Stimulated activated CD8-positive, alpha-beta memory T cell treated with anti-CD3 and anti-CD28 coated beads, Interleukin-12 subunit alpha, Interleukin-12 subunit beta, amount 100 ng/mL, for 1 hour (primary cell): ENCODE data around the gene ATP2B2.

Source experiments
- DNase-seq: peaks from one replicate; pipeline ENCODE4 v3.0.0-alpha.2; 2020; ENCODE audit warnings: low read depth

ATP2B2 gene

DNA sequence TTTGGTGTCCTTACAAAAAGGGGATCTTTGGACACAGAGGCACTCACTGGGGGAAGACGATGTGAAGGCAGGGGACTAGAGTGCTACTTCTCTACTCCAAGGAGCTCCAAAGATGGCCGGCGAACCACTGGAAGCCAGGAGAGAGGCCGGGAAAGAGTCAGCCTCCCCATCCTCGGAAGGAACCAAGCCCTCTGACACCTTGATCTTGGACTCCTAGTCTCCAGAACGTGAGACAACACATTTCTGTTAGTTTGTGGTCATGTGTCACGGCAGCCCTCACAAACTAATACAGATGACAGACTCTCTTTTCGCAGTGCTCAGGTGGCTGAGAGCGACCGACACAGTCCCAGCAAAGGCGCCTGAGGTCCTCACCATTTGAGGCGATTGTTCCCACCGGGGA lies 24.4 kb upstream of the ATP2B2 start:
- no peak for DNase-seq

DNA sequence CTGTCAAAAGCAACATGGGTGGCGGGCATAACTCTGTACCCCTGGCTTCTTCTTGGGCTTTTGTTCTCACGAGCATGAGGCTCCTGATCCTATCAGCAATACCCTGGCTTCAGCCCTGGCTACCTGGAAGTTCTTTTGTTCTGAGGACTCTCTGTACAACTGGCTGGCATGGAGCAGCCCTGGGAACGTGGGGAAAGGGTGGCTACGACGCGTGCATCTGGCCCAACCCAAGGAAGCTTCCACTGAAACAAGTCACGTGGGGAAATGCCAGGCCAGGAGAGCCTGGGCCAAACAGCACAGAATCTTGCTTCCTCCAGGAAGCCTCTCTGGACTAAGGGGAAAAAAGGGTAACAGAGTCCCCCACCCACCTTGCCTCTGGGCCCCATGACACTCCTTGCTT lies 22.7 kb upstream of the ATP2B2 start:
- no peak for DNase-seq

DNA sequence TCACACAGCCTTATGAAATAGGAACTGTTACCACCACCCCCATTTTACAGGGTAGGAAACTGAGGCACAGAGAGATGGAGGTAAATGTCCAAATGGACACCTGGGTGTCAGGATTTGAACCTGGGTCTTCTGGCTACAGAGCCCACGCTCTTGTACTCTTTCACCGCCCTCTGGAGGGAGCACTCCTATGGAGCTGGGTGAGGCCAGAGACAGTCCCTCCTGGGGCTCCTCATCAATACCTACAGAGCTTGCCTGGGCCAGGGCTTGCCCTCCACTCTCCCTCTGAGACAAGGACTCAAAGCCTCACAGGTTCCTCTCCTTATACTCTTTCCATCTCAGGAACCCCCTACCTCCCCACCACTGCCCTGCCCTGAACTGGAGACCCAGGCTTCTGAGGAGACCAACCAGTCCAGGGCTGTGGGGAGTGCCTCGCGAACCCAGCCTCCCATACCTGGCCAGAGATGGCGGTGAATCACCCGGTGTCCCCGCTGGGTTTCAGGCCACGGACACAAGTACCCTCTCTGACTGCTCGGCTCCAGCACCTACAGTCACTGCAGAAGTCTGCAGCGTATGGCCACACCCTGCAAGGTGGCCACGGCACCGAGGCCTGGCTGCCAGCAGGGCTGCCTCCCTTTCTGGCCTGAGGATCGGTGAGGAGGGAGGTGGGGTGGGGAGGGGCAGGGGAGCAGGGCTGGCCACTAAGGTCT lies 22.1 kb upstream of the ATP2B2 start:
- DNase-seq, result no peak

DNA sequence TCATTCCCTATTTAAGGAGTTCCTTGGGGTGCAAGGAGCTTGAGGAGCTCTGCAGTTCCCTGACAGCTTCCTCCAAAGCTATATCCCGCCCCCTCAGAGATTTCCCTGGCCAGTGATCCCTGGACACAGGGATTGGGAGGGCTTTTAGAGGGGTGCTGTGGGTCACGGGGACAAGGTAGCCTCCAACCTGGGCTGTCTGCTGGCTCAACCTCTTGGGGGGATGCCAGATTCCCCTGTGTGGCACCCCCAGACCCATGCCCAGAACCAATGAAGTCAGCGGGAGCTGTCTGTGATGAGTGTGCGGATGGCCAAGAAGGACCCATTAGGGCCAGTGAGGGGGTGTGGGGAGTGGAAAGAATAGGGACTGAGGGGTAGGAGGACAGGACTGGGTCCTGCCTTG lies 21.0 kb upstream of the ATP2B2 start:
- DNase-seq, result no peak

DNA sequence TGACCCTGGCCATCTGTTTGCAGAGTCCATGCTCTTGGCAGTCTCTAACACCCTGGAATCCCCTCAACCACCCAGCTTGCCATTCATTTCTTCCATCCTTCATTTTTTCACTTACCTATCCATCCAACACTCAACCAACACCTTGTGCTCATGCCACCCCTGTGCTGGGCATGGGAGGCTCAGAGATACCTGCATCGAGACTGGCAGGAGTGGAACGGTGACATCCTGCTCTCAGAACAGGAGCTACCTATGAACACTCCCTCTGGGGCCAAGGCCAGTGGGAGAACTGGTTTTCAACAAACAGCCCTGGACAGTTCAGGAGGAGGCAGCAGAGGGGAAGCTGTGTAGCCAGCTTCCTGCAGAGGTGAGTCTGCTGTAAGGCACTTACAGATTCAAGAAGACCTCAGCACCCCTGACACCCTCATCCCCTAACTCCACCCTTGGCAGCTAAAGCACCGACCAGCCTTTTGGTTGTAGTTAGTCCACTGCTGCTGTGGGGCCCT lies 19.5 kb upstream of the ATP2B2 start:
- no peak for DNase-seq

DNA sequence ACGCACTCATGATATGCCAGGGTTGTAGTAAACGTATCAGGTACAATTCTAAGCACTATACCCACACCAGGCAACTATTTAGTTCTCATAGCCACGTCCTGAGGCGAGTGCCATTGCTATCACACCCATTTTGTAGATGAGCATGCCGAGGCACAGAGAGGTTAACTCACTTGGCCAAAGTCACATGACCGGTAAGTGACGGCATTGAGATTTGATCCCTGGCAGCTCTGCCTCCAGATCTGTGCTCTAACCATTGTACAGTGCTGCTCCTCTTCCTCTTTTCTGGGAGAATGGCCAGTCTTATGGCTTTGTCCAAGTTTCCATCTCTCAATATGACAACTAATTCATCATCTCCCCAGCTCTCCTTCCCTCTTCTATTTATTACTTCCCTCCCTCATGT lies 18.9 kb upstream of the ATP2B2 start:
- DNase-seq, result no peak

DNA sequence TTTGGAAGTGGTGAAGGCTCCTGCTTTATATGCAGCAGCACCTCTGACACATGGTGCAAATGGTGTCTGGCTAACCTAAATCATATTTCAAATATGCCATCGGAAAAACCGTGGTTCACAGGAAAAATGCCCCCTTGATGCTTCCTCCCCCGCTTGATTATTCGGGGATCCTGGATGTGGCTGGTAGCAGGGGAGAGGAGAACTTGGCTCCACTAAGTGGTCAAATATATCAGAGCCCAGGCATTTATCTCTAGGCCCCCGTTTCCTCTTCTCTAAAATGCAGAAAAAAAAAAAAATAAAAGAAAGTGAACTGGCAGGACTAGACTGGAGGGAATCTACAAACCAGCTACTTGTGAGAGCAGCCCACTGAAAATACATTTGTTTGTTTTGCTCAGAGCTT lies 18.2 kb upstream of the ATP2B2 start:
- no peak for DNase-seq

DNA sequence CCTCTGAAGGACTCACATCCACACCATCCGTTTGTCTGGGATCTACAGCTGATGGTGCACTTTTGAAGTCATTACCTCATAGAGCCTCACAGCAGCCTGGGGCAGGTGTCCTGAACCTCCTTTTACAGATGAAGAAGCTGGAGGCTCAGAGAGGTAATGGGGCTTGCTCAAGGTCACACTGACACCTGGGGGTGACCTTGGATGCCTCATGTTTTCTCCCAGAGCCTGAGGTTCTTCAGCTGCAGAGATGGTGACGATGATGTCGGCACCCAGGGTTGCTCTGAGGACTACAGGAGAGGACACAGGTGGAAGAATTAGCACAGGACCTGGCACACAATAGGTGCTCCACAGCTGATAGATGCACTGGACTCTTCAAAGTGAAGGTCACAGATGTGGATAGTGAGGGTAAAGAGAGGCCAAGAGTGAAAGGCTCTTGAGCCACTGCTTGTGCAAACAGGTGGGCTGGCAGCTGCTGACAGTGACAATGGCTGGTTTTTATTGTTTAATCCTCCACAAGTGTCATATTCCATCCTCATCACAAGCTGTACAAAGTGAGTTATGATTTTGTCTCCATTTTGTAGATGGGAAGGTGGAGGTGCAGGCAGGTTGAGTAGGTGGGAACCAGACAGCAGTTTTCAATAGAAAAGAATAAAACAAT lies 17.4 kb upstream of the ATP2B2 start:
- DNase-seq, result no peak

- no peak for DNase-seq
These were observed 16.5 kb upstream of the ATP2B2 start for GRCh38 chr3:10521772-10522441.

DNA sequence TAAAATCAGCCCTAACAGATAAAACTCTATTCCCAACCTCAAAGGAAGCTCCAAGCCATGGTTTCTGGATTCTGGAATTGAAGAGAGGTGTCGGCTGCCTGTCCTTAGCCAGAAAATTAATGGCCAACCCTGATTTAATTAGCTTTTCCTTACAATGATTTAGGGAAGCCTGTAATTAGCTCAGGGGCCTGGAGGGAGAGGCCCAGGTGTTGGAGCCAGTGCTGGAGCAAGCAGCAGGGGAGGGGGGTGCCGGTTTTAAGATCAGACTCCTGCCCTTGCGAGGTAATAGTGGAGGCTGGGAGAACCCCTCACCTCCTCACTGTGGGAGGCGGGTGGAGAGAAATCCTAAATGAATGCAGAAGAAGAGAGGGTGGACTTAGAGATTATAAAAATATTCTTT lies 14.7 kb upstream of the ATP2B2 start:
- DNase-seq, result no peak

- DNase-seq, result no peak
These were observed 13.8 kb upstream of the ATP2B2 start for GRCh38 chr3:10519236-10519635.

- DNase-seq, result no peak
These were observed 13.2 kb upstream of the ATP2B2 start for GRCh38 chr3:10518506-10519150.

GRCh38 chr3:10517627-10518026 lies 12.2 kb upstream of the ATP2B2 start:
- no peak for DNase-seq

- DNase-seq, result no peak
These were observed 11.4 kb upstream of the ATP2B2 start for GRCh38 chr3:10516544-10517452.

DNA sequence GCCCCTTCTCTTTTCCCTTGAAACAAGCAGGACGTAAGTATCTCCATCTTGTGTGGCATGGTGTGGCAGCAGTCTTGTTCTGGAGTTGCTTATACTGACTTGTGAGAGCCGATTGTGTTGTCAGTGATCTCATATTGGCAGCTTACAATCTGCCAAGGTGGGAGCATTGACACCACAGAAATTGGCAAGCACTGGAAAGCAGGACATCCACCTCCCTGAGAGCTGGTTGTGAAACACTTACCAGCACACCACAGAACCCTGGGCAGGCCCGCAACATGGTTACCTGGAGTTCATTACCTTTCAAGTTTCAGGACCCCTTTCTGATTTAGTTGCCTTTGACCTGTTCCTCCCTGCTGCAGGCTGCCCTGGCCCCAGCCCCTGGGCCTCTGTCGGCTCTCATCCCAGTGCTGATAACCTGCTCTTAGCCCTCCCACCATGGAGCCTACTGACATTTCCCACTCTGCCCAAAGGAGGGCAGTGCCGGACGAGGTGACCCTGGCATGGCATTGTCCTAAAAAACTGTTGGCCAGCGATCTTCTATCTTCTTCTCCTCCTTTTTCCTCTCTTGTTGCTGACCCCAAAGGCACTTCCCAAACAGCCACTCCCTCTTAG lies 10.6 kb upstream of the ATP2B2 start:
- no peak for DNase-seq

DNA sequence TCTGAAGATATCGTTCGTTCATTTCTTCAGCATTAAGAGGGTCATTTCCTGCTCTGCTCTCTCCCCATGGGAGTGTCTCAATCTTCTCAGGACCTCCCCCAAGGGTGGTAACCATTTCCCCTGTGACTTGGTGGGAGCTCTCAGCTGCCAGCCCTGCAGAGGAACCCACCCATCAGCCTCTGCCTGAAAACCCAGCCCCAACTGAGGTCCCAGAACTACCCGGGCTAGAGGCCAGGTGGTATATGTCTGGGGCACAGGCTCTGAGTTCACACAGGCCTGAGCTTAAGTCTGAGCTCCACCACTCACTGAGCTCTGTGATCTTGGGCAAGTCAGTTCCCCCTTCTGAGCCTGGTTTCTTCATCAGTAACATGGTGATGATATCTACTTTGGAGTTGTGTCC lies 10.0 kb upstream of the ATP2B2 start:
- no peak for DNase-seq

GRCh38 chr3:10514407-10515069 lies 9.2 kb upstream of the ATP2B2 start:
- no peak for DNase-seq

DNA sequence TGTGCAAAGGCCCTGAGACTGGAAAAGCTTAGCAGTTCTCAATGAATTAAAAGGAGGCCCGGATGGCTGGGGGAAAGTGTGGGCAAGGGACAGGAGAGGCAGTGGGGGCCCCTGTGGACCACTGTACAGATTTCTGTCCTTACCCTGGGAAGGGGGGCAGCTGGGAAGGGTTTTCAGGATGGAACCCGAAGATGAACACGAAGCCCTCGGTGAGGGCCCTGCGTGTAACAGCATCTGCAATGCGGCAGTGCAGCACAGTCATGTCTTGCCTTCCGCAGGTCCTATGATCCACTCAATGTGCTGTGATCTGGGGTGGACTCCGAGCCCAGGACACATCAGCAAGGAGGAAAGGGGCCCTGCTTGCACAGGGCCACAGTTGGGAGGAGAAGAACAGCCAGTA lies 7.9 kb upstream of the ATP2B2 start:
- no peak for DNase-seq

DNA sequence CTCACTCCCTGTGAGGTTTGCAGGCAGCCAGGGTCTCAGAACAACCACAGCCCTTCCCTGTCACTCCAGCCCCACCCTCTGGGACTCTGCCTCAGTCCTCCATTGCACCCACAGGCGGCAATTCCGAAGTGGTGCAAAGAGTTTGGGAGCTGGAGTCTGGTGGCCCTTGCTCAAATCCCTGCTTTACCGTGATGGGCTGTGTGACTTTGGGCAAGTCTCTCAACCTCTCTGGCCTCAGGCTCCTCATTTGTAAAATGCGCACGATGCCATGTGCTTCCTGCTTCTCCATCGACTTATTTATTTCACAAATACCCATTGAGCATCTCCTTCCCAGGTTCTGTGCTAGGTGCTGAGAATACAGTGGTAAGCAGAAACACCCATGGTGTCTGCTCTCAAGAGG lies 7.3 kb upstream of the ATP2B2 start:
- no peak for DNase-seq

DNA sequence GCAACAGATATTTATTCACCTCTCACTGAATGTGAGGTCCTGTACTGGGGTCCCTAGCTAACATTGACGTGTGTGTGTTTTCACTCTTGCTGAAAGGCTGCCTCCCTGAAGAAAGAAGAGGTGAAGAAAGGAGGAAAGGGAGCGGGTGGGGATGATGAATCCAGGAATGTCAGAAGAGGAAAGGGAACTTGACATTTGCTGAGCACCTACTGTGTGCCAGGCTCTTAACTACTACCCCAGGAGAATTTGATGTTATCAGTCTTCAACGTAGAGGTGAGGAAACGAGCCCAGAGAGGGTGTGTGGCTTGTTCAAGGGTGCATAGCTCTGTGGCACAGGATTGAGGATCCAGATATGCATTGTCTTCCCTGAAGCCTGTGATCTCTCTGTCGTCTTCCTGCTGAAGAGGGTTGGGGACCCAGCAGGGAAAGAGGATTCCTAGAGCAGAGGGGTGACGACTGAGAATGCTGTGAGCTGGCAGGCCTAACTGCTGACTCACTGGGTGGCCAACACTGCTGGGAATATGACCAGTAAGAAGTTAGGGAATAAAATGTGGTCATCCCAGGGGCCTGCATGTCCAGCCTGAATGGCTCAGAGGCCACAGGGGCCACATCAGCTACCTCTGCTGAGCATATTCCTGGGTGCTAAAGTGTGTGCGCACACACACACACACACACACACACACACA lies 6.6 kb upstream of the ATP2B2 start:
- no peak for DNase-seq
